ENCODE data around the gene TMEM147. TPM values are rescaled to one million over a fixed set of nuclear protein-coding genes. Genes with fewer than 3 reads are reported as not detected.

The TMEM147 gene
- total and polyA plus RNA-seq, 2 of the 13 experiments (the other 11 are each of a cell fraction or from before 2014, with no cell fraction given) = 141 to 176 TPM

DNA sequence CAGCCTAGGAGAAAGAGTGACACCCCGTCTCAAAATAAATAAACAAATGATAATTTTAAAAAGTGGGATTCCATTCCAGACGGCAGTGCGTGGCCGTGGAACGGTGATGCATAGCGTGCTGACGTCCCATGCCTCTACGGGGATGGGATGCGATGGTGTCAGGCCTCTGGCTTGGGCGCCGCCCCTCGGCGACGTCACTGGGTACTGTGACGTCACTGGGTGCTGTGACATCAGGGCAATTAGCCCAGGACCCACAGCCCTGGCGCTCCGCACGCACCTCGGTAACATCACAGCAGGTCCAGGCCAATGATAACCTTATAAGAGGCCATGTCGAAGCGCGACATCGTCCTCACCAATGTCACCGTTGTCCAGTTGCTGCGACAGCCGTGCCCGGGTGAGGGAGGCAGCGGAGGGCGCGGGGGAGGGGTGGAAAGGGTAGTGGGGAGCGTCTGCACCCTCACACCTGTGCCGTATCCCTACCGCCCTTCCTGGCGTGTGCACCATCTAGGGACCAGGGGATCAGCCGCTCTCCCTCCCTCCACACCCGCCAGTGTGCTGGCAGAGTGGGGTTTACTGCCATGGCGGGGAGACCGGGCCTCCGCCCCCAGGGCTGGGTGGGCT lies 12.1 kb upstream of the TMEM147 start, which contains the start of gene GAPDHS (continued):
- TF ChIP-seq ZNF589 (CRISPR knock-in tag; conservative IDR thresholded peaks at IDR 0.05) (no peak), ZNF446 (CRISPR knock-in tag; IDR thresholded peaks at IDR 0.05) (no peak), KDM2A (CRISPR knock-in tag; IDR thresholded peaks at IDR 0.05; ENCODE audit: borderline replicate concordance, low read depth) (peak; percentile 15; the same call in 1 of the 2 replicates), ZBTB21 (CRISPR knock-in tag; IDR thresholded peaks at IDR 0.05) (peak; percentile 70; the same call in 1 of the 2 replicates), ZNF432 (CRISPR knock-in tag; IDR thresholded peaks at IDR 0.05; ENCODE audit: borderline replicate concordance) (no peak), MTF1 (CRISPR knock-in tag; IDR thresholded peaks at IDR 0.05) (no peak), HES4 (CRISPR knock-in tag; IDR thresholded peaks at IDR 0.05; ENCODE audit: borderline replicate concordance) (peak; percentile 38; the same call in 1 of the 2 replicates), BHLHE40 (IDR thresholded peaks at IDR 0.05; ENCODE audit: low read length) (no peak)
- TF ChIP-seq, protein P1, sequence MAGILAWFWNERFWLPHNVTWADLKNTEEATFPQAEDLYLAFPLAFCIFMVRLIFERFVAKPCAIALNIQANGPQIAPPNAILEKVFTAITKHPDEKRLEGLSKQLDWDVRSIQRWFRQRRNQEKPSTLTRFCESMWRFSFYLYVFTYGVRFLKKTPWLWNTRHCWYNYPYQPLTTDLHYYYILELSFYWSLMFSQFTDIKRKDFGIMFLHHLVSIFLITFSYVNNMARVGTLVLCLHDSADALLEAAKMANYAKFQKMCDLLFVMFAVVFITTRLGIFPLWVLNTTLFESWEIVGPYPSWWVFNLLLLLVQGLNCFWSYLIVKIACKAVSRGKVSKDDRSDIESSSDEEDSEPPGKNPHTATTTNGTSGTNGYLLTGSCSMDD (CRISPR knock-in tag; IDR thresholded peaks at IDR 0.05) = no peak
- TF ChIP-seq, protein P2, sequence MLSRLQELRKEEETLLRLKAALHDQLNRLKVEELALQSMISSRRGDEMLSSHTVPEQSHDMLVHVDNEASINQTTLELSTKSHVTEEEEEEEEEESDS (CRISPR knock-in tag; IDR thresholded peaks at IDR 0.05; ENCODE audit: borderline replicate concordance) = no peak
- TF ChIP-seq, protein P3, sequence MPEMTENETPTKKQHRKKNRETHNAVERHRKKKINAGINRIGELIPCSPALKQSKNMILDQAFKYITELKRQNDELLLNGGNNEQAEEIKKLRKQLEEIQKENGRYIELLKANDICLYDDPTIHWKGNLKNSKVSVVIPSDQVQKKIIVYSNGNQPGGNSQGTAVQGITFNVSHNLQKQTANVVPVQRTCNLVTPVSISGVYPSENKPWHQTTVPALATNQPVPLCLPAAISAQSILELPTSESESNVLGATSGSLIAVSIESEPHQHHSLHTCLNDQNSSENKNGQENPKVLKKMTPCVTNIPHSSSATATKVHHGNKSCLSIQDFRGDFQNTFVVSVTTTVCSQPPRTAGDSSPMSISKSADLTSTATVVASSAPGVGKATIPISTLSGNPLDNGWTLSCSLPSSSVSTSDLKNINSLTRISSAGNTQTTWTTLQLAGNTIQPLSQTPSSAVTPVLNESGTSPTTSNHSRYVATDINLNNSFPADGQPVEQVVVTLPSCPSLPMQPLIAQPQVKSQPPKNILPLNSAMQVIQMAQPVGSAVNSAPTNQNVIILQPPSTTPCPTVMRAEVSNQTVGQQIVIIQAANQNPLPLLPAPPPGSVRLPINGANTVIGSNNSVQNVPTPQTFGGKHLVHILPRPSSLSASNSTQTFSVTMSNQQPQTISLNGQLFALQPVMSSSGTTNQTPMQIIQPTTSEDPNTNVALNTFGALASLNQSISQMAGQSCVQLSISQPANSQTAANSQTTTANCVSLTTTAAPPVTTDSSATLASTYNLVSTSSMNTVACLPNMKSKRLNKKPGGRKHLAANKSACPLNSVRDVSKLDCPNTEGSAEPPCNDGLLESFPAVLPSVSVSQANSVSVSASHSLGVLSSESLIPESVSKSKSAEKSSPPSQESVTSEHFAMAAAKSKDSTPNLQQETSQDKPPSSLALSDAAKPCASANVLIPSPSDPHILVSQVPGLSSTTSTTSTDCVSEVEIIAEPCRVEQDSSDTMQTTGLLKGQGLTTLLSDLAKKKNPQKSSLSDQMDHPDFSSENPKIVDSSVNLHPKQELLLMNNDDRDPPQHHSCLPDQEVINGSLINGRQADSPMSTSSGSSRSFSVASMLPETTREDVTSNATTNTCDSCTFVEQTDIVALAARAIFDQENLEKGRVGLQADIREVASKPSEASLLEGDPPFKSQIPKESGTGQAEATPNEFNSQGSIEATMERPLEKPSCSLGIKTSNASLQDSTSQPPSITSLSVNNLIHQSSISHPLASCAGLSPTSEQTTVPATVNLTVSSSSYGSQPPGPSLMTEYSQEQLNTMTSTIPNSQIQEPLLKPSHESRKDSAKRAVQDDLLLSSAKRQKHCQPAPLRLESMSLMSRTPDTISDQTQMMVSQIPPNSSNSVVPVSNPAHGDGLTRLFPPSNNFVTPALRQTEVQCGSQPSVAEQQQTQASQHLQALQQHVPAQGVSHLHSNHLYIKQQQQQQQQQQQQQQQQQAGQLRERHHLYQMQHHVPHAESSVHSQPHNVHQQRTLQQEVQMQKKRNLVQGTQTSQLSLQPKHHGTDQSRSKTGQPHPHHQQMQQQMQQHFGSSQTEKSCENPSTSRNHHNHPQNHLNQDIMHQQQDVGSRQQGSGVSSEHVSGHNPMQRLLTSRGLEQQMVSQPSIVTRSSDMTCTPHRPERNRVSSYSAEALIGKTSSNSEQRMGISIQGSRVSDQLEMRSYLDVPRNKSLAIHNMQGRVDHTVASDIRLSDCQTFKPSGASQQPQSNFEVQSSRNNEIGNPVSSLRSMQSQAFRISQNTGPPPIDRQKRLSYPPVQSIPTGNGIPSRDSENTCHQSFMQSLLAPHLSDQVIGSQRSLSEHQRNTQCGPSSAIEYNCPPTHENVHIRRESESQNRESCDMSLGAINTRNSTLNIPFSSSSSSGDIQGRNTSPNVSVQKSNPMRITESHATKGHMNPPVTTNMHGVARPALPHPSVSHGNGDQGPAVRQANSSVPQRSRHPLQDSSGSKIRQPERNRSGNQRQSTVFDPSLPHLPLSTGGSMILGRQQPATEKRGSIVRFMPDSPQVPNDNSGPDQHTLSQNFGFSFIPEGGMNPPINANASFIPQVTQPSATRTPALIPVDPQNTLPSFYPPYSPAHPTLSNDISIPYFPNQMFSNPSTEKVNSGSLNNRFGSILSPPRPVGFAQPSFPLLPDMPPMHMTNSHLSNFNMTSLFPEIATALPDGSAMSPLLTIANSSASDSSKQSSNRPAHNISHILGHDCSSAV (CRISPR knock-in tag; IDR thresholded peaks at IDR 0.05; ENCODE audit: borderline replicate concordance) = no peak
- TF ChIP-seq, protein P4, sequence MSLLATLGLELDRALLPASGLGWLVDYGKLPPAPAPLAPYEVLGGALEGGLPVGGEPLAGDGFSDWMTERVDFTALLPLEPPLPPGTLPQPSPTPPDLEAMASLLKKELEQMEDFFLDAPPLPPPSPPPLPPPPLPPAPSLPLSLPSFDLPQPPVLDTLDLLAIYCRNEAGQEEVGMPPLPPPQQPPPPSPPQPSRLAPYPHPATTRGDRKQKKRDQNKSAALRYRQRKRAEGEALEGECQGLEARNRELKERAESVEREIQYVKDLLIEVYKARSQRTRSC (CRISPR knock-in tag; IDR thresholded peaks at IDR 0.05; ENCODE audit: low read depth) = no peak
- TF ChIP-seq, protein P5, sequence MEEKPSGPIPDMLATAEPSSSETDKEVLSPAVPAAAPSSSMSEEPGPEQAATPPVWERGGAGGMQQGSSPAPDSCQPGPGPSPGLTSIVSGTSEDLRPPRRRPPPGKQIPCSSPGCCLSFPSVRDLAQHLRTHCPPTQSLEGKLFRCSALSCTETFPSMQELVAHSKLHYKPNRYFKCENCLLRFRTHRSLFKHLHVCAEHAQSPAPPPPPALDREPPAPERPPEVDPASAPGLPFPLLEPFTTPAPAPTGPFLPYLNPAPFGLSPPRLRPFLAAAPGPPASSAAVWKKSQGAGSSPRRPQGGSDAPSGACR (CRISPR knock-in tag; IDR thresholded peaks at IDR 0.05) = no peak
- TF ChIP-seq, protein P6, sequence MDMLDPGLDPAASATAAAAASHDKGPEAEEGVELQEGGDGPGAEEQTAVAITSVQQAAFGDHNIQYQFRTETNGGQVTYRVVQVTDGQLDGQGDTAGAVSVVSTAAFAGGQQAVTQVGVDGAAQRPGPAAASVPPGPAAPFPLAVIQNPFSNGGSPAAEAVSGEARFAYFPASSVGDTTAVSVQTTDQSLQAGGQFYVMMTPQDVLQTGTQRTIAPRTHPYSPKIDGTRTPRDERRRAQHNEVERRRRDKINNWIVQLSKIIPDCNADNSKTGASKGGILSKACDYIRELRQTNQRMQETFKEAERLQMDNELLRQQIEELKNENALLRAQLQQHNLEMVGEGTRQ (IDR thresholded peaks at IDR 0.05; ENCODE audit: low read depth, low read length) = no peak
- TF ChIP-seq, protein P6 (CRISPR knock-in tag; IDR thresholded peaks at IDR 0.05; ENCODE audit: borderline replicate concordance) = no peak

Measured in HepG2 (cell line).